Measurements from ENCODE around the gene LYZL2.
"Not testable (repeated sequence)": the region's sequence is repeated elsewhere in the genome, so short reads cannot be mapped to it uniquely, and the experiment has no call there.

The LYZL2 gene

GRCh38 chr10:30629653-30630052, at the start of gene LYZL2:
LYZL2 (minus strand) TSS chr10:30629753; CDS start chr10:30626915, 2,838 bp downstream.
- no peak for DNase-seq

- not testable (repeated sequence) for DNase-seq
These were observed 48.1 kb upstream of the LYZL2 start for GRCh38 chr10:30677616-30678015.

GRCh38 chr10:30677146-30677545, 47.6 kb upstream of the LYZL2 start:
- not testable (repeated sequence) for DNase-seq

GRCh38 chr10:30675791-30676718, 46.5 kb upstream of the LYZL2 start:
- no peak for DNase-seq

GRCh38 chr10:30674796-30675195, 45.2 kb upstream of the LYZL2 start:
- no peak for DNase-seq

GRCh38 chr10:30673262-30673661, 43.7 kb upstream of the LYZL2 start:
- not testable (repeated sequence) for DNase-seq

- DNase-seq, result not testable (repeated sequence)
These were observed 42.8 kb upstream of the LYZL2 start for GRCh38 chr10:30672338-30672737.

GRCh38 chr10:30671026-30671616, 41.6 kb upstream of the LYZL2 start:
- DNase-seq, result peak; percentile 76

GRCh38 chr10:30667982-30668381, 38.4 kb upstream of the LYZL2 start:
- DNase-seq, result not testable (repeated sequence)

GRCh38 chr10:30663403-30663802, 33.9 kb upstream of the LYZL2 start:
- not testable (repeated sequence) for DNase-seq

- DNase-seq, result no peak
These were observed 33.3 kb upstream of the LYZL2 start for GRCh38 chr10:30662814-30663213.

GRCh38 chr10:30660314-30660713, 30.8 kb upstream of the LYZL2 start:
- DNase-seq, result not testable (repeated sequence)

GRCh38 chr10:30656233-30656632, 26.7 kb upstream of the LYZL2 start:
- no peak for DNase-seq

GRCh38 chr10:30655001-30655400, 25.4 kb upstream of the LYZL2 start:
- not testable (repeated sequence) for DNase-seq

- DNase-seq, result peak; percentile 29
These were observed 22.2 kb upstream of the LYZL2 start for GRCh38 chr10:30651470-30652397.

GRCh38 chr10:30647089-30647488, 17.5 kb upstream of the LYZL2 start:
- no peak for DNase-seq

GRCh38 chr10:30645340-30645827, 15.8 kb upstream of the LYZL2 start:
- peak; percentile 79 for DNase-seq

- DNase-seq, result not testable (repeated sequence)
These were observed 14.9 kb upstream of the LYZL2 start for GRCh38 chr10:30644408-30644861.

GRCh38 chr10:30643557-30644199, 14.1 kb upstream of the LYZL2 start:
- DNase-seq, result not testable (repeated sequence)

GRCh38 chr10:30642856-30643255, 13.3 kb upstream of the LYZL2 start:
- not testable (repeated sequence) for DNase-seq

- peak; percentile 75 for DNase-seq
These were observed 10.6 kb upstream of the LYZL2 start for GRCh38 chr10:30639946-30640786.
